Omental fat pad (tissue), 4 donors: Measurements from ENCODE around the gene ZMIZ1. TPM values are rescaled to one million over a fixed set of nuclear protein-coding genes. Genes with fewer than 3 reads are reported as not detected.

Source experiments
- ATAC-seq: fragments of 150-250 bp; one replicate; pipeline ENCODE4 v1.9.1; 2016; ENCODE audit warnings: mild to moderate bottlenecking, moderate library complexity; ENCODE audit not compliant: low FRiP score
- DNase-seq: peaks from one replicate; pipeline ENCODE4 v3.0.0-alpha.2; 2019; ENCODE audit warnings: low spot score
- CTCF ChIP-seq, 3 donors: fragments of 450-650 bp; IDR thresholded peaks; one replicate each; pipeline ENCODE4 v1.5.1; 2016 to 2017; ENCODE audit warnings: antibody characterized with exemption in 3 of 3, mild to moderate bottlenecking in 3 of 3, moderate library complexity in 2 of 3
- total RNA-seq, 4 donors: library from RNA; depleted of rRNA; stranded (reverse); fragments of >200 nt; gene quantifications; one replicate each; pipeline ENCODE4 v1.1.0, GENCODE V29; 2016

The ZMIZ1 gene
- total RNA-seq, 4 donors from 2014 or later: 24.2 to 64.8 (median 43.1) TPM

GRCh38 chr10:79249186-79250121, 180.7 kb downstream of the ZMIZ1 start:
- ATAC-seq: no peak
- no peak for DNase-seq
- no peak for TF ChIP-seq CTCF (IDR thresholded peaks at IDR 0.05)

- DNase-seq (no peak), ATAC-seq (no peak)
- TF ChIP-seq CTCF (IDR thresholded peaks at IDR 0.05): no peak
Measured at GRCh38 chr10:79250259-79250658, 181.5 kb downstream of the ZMIZ1 start.

- DNase-seq: no peak
- TF ChIP-seq CTCF (IDR thresholded peaks at IDR 0.05): no peak
- ATAC-seq: no peak
Measured at GRCh38 chr10:79252450-79252849, 183.7 kb downstream of the ZMIZ1 start.

GRCh38 chr10:79252971-79253370, 184.2 kb downstream of the ZMIZ1 start:
- no peak for DNase-seq
- TF ChIP-seq CTCF (IDR thresholded peaks at IDR 0.05): no peak
- no peak for ATAC-seq

GRCh38 chr10:79253704-79254103, 184.9 kb downstream of the ZMIZ1 start:
- no peak for TF ChIP-seq CTCF (IDR thresholded peaks at IDR 0.05)
- DNase-seq: no peak
- no peak for ATAC-seq

GRCh38 chr10:79254333-79255006, 185.7 kb downstream of the ZMIZ1 start:
- DNase-seq: no peak
- ATAC-seq: no peak
- TF ChIP-seq CTCF (IDR thresholded peaks at IDR 0.05): no peak
